Heart left ventricle (tissue), 13 donors: ENCODE measurements around the gene RASGEF1C.

Experiments used
- POLR2A ChIP-seq, 2 donors: fragments of 450-650 bp; IDR thresholded peaks; one replicate each; pipeline ENCODE4 v1.6.1; 2017; ENCODE audit warnings: antibody characterized with exemption in 2 of 2, mild to moderate bottlenecking in 2 of 2, moderate library complexity in 2 of 2
- TF ChIP-seq, protein P1 (sequence below), 12 donors: fragments of 200-600 bp; sonication (generic) in 4 of 12; IDR thresholded peaks; one replicate each; pipeline versions ENCODE4 v1.5.0 to v1.8.0; 2018 to 2022; ENCODE audit warnings: antibody characterized with exemption in 12 of 12, mild to moderate bottlenecking in 5 of 12
- donor health status: ischemic (EF 13 %, LVEDD 7.1; RV severe dilation, severe dysfunction).
- donor health status: DM: no; HTN: yes; CAD: no.
- donor health status: DM: no; HTN: no; CAD: no.
- donor health status: ischemic (EF 25% LVEDD 6.9; RV normal size, moderate dysfunction).
- donor health status: ischemic (EF 25% LVEDD 5.7; RV mildly dilated, moderate dysfunction).
- donor health status: ischemic (EF 35%, LVEDD 5.7; RV mildly dilated, moderate dysfunction).
- donor health status: nonischemic (EF 11% LVEDD 7.7; RV severe dilation, severe dysfunction).
- donor health status: DM: yes; HTN: yes; CAD: no.
- donor health status: PGD.
- donor health status: ischemic (EF 29% LVEDD 5.4; RV normal size, mild dysfunction).
- donor health status: nonischemic (EF 23%, LVEDD 6.1; RV moderate dilation, normal function).

DNA sequence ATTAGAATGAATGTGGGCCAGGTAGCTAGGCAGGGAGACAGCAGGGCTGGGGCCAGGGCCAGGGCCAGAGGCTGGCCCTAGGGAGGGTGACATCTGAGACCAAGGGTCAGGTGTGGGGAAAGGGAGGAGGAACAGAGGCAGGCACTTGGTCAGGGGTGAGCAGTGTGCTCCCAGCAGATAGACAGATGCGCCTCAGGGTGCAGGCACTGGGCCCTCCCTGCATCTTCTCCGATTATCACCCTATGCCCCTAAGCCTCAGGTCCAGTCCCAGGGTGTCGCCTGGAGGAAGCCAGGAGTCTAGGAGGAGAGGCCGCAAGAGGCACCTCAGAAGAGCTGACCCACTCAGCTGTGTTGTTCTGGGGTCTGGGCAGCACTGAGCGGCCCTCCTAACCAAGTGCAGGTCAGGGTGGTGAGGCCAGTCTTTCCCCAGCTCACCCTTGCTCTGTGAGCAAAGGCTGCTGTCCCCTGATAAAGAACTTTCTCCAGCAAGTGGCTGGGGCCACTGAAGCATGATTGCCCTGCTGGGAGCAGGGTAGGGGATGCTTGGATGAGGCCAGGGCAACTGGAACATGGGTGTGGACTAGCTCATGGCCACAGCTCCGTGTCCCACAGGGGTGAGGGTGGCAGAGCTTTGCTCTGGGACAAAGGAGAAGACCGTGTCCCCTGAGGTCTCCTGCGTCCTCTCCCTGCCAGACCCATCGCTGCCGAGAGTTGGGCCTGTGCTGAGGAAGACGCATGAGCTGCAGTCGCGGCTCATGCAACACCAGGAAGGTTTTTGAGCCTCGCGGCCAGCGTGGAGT lies 2.1 kb upstream of the RASGEF1C start:
- TF ChIP-seq, protein P1, sequence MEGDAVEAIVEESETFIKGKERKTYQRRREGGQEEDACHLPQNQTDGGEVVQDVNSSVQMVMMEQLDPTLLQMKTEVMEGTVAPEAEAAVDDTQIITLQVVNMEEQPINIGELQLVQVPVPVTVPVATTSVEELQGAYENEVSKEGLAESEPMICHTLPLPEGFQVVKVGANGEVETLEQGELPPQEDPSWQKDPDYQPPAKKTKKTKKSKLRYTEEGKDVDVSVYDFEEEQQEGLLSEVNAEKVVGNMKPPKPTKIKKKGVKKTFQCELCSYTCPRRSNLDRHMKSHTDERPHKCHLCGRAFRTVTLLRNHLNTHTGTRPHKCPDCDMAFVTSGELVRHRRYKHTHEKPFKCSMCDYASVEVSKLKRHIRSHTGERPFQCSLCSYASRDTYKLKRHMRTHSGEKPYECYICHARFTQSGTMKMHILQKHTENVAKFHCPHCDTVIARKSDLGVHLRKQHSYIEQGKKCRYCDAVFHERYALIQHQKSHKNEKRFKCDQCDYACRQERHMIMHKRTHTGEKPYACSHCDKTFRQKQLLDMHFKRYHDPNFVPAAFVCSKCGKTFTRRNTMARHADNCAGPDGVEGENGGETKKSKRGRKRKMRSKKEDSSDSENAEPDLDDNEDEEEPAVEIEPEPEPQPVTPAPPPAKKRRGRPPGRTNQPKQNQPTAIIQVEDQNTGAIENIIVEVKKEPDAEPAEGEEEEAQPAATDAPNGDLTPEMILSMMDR (IDR thresholded peaks at IDR 0.05), result no peak
- no peak for TF ChIP-seq POLR2A (IDR thresholded peaks at IDR 0.05)
